ENCODE measurements around the gene CYP27B1.

CYP27B1 gene

DNA sequence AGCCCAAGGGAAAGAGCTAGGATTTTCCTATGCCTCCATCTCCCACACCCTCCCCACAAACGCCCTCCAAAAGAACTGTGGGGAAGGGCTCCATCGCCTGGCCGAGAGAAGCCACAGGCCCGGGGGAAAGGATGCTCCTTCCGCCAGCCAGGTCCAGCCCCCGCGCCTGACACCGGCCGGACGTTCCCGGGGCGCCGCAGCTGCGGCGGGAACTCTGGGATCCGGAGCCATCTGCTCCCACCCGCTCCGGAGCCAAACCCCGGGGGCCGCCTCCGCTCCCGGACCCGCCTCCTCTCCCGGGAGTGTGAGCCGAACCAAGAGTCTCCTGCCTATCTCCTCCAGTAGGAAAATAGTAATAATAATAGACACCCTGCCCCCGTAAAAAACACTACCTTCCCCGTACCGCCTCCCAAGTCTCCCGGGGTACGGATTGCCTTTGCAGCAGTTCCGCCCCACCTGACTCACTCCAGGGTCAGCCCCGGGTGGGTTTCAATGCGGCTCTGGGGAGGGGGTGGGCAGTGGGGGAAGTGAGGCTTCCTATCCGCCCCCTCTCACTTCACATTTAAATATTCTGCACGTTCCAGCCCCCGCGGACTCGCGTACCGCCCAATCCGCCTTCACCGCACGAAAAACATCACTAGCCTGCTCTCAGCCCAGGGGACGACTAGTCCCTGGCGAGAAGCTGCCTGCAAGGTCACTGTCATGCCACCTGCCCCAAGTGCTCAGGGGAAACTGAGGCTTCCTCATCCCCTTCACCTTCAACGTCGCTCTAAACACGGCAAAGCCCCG is 30.7 kb downstream of the CYP27B1 start:
- no peak for DNase-seq (ENCODE audit: low read depth in 3 of 3)

DNA sequence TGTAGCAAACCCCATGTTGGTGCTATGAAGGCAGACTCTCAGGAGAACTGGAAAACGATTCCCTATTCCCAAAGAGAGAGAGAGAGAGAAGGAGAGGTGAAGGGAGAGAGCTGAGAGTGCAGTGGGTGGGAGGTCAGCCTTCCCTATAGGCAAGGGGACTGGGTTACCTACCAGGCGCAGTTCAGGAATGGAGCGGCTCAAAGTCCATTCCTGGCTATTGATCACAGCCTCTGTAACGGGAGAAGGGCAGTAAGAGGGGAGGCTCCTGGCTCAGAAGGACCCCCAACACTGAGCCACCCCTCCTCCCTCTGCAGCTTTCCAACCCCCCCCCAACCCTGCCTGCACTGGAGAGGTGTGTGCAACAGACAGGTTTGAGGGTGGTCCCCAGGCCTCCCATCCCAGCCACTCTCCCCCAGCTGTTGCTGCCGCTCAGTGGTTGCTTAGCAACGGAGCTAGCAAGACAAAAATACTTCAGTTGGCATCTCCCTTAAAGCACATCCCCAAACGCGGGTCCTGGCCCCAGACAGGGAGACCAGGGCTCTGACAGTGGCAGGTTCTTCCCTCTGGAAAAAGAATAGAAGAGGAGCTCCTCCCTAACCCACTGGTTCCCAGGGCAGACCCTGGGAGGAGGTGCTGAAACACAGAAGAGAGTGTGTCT is 31.6 kb downstream of the CYP27B1 start:
- DNase-seq (ENCODE audit: low read depth in 3 of 3), result no peak

DNA sequence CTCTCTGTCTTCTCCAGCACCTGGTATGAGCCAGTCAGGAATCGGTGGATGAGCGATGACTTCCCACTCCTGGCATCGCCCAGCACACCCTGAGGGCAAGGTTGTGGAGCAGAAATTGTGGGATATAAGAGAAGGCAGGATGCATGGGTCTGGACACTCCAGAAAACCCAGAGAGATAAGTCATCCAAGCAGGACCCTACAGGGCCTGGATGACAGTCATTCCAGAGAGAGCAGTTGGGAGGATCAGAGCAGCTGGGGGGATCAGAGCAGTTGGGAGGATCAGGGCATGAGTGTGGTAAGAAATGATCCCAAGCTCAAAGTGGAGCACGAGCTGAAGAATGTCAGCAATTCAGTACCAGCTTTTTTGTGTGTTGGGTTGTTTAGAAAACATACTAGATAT is 32.3 kb downstream of the CYP27B1 start:
- no peak for DNase-seq (ENCODE audit: low read depth in 3 of 3)

DNA sequence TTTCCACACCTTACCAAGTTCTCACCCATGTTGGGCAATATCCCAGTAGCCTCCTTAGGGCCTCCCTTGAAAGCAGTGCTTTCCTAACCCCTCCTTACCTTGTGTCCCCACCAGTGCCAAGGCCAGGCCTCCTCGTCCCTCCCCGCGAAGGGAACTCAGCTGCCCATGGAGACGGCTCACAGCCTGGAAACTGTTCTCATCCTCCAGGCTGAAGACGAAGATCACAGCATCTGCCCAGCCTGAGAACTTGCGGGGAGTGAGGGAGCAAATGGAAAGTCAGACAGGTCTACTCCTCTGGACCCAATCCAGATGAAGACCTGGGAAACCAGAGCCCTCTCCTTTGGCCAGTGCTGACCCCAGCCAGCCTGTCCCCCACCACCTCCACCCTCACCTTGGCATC is 33.0 kb downstream of the CYP27B1 start:
- DNase-seq (ENCODE audit: low read depth in 3 of 3), result no peak

DNA sequence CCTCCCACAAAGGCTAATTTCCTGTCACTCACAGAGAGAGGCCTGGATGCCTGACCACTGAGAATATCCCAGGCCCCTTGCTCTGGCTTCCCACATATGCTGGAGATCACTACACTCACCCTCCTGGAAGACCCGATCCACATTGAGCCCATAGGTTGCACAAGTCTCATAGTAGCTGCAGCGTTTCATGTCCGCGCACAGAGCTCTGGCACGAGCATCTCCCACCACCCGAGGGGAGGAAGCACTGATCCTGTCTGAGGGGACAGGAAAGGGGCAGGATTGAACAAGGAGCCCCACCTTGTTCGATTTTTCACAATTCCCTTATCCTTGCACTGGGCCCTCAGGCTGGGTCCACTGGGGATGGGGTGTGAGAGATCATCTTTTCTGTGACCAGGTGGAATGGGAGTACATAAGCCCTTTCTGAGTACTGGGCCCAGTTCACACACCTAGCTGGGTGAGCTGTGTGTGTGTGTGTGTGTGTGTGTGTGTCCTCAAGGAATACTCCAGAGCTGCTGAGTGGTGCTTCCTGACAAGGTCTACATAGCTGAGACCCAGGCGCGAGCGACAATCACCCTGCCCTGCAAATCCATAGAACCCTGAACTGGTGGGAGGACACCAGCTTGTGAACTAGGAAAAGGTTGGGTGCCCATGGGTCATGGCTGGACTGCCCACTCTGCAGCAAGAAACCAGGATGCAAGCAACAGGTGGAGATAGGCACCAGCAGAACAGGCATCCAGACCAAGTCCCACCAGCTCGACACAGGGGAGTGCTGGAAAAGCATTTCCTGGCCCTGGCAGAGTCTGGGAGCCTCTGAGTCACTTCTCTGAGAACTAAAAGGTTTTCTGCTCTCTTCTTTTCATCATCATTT is 33.9 kb downstream of the CYP27B1 start:
- no peak for DNase-seq (ENCODE audit: low read depth in 3 of 3)

DNA sequence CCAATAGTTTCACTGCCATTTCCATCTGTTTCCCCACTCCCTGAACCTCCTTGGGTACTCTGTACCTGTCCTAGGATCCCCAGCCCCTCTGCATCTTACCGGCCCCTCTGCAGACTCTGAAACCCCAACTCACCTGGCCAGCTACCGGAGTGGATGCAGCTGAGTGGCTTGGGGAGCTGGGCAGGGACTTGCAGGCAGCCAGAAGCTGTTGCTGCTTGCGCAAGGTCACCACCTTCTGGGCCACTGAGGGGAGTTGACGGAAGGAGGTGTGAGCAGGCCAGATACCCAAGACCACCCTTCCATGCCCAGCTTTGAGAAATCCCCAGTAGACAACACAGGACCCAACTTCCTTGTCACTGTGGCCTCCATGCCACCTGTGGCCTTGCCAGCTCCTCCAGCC is 34.6 kb downstream of the CYP27B1 start:
- no peak for DNase-seq (ENCODE audit: low read depth in 3 of 3)

DNA sequence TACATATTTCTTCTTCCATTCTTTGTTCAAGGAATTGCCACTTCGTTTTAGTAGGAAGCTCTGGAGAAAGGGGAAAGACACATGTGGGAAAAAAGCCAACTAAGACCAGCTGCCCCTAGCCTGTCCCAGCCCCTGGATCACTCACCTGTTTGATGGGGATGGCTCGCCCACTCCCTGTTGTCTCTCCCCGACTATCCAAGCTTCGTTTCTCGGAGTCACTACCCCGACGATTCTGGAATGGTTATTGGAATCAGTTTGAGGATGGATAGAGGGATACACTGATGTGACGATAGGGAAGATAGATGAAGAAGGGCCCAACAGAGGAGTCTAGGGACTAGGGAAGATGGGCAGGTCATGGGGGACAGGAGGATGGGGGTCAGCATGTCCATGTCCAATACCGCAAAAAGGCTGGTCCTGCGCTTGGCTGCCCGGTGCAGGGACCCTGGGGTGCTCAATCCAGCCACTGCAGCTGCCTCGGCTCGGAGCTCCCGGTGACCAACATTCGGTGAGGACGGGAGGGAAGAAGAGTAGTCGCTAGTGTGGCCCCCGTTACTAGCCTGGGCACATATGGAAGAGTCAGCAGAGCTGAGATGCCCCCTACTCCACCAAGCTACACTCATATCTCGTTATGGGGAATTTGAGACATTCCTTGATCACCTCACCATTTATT is 35.3 kb downstream of the CYP27B1 start:
- no peak for DNase-seq (ENCODE audit: low read depth in 3 of 3)

DNA sequence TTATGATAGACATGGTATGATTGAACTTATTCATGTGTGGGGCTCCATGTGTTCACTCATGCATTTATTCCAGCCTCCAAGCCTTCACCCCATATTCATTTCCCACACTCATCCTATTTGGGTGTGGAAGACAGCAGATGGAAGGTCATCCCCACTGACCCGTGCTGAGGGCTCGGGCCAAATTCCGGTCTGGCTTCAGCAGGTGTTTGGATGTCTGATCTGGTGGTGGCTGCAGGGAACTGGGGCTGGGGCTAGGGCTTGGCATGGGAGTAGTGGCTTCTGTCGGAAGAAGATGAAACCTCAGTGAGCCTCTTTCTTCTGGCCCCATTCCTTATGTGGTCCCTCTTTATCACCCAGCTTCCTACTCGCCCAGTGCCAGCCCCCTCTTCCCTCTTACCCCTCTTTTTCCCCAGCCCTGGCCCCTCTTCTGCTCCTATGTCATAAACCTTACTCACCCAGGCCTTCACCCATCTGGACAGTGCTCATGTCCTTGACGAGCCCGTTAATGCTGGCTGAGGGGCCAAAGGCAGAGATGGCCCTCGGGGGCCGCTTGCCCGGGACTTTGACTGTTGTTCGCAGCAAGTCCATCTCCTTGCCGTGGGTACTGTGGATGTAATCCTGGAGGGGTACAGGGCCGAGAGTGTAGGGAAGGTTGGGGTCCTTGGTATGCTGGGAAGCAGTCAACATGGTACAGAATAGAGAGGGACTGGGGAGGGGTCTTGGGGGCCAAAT is 36.4 kb downstream of the CYP27B1 start:
- no peak for DNase-seq (ENCODE audit: low read depth in 3 of 3)

DNA sequence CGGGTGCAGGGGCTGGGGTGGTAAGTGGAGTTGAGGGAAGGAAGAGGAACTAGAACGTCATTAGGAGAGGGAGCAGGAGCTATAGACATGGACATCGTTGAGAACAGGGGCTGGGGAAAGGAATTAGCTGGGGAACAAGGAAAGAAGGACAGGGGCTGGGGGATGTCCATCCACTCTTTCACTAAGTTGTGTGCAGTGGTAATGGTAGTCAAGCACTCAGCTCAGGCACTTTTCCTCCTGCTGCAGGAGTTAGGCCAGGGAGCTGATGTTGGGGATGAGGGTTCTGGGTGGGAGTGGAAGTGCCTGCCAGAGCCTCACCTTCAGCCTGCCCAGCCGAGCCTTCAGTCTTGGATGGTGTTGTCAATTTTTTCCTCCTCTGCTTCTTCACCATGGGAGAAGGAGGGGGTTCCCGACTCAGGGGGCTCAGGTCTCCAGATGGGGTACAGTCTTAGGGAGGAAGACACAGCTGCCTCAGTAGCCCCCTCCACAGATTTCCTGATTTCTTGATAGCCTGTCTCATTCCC is 37.5 kb downstream of the CYP27B1 start:
- DNase-seq (ENCODE audit: low read depth in 3 of 3), result no peak

DNA sequence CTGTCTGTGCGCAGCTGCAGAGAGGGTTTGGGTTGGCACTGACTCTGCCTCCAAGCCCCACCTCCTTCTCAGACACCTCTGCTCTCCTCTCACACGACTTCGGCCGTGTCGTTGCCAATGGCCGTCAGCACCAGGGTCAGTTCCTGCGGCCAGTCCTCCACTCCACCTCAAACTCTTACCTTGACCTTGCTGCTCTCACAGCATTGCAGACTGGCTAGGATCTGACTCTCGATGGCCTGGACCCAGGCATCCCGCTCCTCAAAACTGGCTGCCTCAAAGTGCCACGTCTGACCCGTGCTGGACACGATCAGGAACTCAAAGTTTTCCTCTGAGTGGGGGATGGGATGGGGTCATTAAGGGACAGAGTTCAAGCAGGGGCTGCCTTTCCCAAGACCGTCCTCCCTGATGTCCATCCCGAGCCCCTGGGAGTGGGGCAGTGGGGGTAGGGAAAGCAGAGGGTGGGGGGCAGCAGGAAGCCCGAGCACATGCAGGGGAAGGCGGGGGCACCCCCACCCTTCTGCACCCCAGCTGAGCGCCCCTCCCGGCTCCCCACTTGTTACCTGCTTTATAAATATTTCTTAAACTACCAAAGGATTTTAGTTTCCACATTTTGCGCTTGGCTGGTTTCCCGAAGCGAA is 39.0 kb downstream of the CYP27B1 start:
- DNase-seq (ENCODE audit: low read depth in 3 of 3), result no peak

DNA sequence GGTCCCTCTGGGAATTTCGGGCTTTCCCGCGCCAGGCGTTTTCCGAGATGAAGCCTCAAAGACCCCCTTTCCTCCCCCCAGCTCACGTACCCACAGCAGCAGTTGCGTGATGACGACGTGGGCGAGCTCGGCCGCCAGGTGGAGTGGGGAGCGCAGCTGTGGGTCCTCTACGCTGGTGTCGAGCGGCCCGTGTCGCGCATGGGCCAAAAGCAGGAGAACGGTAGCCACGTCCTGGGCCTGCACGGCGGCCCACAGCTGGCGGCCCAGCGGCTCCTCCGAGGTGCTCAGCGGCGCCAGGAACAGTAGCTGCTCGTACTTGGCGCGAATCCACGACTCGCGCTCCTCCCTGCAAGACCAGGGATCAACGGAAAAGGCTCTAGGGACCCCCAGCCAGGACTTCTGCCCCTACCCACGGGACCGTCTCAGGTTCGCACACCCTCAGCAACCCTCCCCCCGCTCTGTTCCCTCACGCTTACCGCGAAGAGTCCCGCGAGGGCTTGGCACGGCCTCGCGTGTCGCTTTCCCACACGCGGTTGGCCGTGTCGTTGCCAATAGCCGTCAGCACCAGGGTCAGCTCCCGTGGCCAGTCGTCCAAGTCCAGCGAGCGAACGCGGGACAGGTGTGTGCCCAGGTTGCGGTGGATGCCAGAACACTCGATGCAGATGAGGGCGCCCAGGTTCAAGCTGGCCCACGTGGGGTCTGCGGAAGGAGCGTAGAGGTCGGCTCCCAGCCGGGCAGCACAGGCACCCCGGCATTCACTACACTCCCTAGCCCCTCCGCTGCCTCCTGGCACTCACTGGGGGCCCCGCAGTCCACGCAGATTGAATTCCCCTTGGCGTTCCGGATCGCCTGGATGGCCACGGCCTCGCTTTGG is 39.8 kb downstream of the CYP27B1 start:
- no peak for DNase-seq (ENCODE audit: low read depth in 3 of 3)

DNA sequence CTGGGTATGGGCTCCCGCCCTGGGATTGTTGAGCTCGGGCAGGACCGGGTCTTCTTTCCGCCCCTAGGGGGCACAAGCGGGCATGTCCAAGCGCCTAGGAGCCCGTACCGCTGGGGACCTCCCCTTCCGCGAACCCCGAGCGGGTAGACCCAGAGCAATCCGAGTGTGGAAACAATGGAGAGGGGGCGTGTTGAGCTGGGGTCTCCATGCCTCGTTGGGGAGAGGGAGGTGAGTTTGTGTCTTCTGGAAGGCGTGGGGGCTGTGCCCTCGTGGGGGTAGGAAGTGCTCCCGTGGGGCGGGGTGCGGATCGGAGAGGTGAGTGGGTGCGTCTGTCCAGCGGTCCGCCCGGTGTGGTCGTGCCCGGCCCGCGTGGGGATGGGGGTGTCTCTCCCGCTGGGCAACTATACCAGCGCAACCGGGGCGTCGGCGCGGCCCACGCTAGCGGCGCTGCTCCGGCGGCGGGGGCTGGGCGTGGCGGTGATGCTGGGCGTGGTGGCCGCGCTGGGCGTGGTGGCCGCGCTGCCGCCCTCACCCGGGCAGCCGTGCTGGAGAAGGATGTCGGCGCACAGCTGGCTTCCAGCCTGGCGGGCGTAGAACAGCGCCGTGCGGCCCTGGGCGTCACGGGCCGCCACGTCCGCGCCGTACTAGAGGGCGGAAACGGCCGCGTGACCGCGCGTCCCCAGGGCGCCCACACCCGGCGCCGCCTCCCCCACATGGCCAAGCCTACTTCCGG is 40.6 kb downstream of the CYP27B1 start:
- no peak for DNase-seq (ENCODE audit: low read depth in 3 of 3)

DNA sequence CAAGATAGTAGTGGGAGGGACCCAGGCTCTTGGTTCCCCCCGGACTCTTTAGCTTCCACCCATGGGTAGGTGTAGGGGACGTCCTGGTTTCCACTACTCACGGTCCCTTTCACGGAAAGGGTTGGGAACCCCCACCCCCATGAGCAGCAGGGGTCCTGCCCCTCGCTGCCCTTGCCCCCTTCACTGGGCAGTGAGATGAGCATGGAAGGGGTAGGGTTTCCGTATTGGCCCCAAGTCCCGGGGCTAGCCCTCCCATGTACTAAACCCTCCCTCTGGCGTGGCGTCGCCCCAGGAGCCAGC is 41.1 kb downstream of the CYP27B1 start:
- DNase-seq (ENCODE audit: low read depth in 3 of 3), result no peak

DNA sequence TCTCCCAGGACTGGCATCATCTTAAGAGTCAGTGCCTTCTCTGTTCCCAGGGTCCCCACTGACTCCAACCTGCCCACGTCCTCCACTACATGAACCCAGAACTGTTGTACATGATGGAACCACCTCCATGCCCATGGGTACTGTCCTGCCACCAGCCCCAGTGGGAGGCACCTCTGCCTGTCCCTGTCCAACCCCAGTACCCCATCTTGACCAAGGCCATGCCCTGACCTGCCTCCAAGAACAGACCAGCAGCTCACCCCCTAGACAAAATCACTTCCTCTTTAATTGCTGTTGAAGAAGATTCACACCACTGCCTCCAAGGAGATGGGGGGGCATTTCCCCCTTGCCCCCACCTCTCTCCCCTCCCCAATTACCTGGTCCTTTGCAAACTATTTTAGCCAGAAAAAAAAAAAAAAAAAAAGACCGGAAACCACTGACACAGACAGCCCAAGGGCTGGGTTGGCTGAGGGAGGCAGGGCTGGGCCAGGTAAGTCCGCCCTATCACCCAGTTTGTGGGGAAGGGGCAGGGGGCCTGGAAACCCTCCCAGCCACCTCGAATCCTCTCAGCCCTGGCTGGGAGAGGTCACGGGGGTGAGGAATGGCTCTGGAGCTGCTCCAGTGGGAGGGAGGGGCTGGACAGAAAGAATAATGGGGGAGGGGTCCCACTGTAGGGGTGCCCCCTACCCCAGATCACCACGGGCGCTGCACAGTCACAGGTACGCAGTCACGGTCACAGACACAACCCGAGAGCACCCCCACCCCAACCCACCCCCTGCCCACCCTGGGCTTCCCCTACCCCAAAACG is 41.7 kb downstream of the CYP27B1 start:
- DNase-seq (ENCODE audit: low read depth in 3 of 3), result no peak

DNA sequence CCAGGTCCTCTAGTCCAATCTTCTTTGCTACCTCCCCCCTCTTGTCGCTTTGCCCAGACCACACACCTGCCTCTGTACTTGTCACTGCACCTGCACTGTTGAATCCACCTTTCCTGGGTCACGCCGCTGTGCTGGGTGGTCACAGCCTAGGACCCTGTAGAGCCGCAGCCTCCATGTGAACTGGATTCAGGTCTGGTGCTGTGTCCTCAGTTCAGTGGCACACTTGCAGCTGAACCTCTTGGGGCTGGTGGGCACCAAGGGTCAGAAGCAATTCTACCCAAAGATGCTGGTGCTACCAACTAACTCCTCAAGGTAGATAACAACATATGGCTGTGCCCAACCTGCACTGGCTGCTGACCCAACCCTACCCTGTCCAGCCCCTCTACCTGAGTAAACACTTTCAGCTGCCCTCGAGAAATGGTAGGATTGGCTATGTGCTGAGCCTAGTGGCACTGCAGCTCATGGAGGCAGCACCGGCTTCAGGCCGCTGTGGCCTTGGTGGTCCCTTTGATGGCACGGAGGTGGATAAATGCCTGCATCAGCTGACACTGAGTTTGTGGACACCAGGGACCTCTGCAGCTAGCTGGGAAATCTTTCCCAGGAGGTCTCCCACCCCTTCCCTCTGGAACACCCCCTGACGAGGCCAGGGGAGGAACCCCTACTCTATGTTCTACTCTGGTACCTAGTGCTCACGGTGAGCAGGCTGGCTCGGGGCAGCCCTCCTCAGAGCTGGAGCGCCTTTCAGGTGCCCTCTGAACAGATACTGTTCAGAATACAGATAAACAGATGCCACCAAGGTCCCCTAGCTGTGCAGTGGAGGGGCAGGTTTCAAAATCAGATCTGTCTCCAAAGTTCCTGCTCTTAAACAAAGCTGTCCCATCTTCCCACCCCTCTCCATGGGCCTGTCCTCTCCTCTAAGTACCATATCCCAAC is 42.6 kb downstream of the CYP27B1 start:
- DNase-seq (ENCODE audit: low read depth in 3 of 3), result no peak

DNA sequence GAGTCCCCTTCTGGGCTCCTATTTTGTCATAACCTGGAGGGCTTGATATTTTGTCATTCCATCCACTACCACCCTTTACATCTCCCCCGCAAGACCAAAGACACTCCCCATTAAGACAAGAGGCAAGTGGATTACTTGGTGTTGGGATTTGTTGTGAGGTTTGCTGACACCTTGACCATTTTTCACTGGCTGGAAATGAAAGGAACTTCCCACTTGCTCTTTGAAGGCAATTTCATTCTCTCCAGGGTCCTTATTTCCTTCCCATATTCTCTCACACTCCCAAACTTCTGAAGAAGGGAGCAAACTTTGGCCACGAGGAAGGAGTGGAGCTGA is 43.3 kb downstream of the CYP27B1 start:
- DNase-seq (ENCODE audit: low read depth in 3 of 3), result no peak
